Skeletal muscle tissue (tissue), 4 donors: ENCODE results near the gene NAT8. TPM values are rescaled to one million over a fixed set of nuclear protein-coding genes. Genes with fewer than 3 reads are reported as not detected.
"Not testable (repeated sequence)": the region's sequence is repeated elsewhere in the genome, so short reads cannot be mapped to it uniquely, and the experiment has no call there.

ENCODE experiments used
- H3K27ac ChIP-seq: one replicate; pipeline ENCODE4 v1.7.0; 2013; ENCODE audit warnings: mild to moderate bottlenecking, low read depth, low read length, inconsistent platforms
- H3K27me3 ChIP-seq, 3 donors: one replicate each; pipeline ENCODE4 v1.7.0; 2013; ENCODE audit warnings: low read length in 3 of 3; ENCODE audit not compliant: control insufficient read depth in 3 of 3, insufficient read depth in 3 of 3
- H3K36me3 ChIP-seq, 3 donors: one replicate each; pipeline ENCODE4 v1.7.0; 2013; ENCODE audit warnings: low read length in 3 of 3; ENCODE audit not compliant: control insufficient read depth in 3 of 3, insufficient read depth in 3 of 3
- H3K4me1 ChIP-seq, 3 donors: one replicate each; pipeline ENCODE4 v1.7.0; 2013; ENCODE audit warnings: low read length in 3 of 3, mild to moderate bottlenecking in 3 of 3; ENCODE audit not compliant: control insufficient read depth in 3 of 3, insufficient read depth in 3 of 3
- H3K4me3 ChIP-seq, 3 donors: one replicate each; pipeline ENCODE4 v1.7.0; 2013; ENCODE audit warnings: low read length in 3 of 3
- H3K9ac ChIP-seq, 3 donors: one replicate each; pipeline ENCODE4 v1.7.0; 2013; ENCODE audit warnings: low read length in 3 of 3, mild to moderate bottlenecking in 3 of 3, moderate library complexity in 2 of 3, low read depth in 1 of 3
- H3K9me3 ChIP-seq, 3 donors: one replicate each; pipeline ENCODE4 v1.7.0; 2013; ENCODE audit warnings: low read length in 3 of 3; ENCODE audit not compliant: control insufficient read depth in 3 of 3
- total RNA-seq: library from RNA; depleted of rRNA; stranded (reverse); fragments of >200 nt; gene quantifications from one replicate; pipeline ENCODE4 v1.2.3, GENCODE V29; 2014
- donor health status: Osteomylitis.

Gene NAT8
- total RNA-seq, 1 donor from 2014 or later = not detected

GRCh38 chr2:73638429-73638828, 3.8 kb downstream of the NAT8 start:
- no peaks in the 10 kb centered on the region for H3K9me3 ChIP-seq
- no peak overlapping the region for H3K27ac ChIP-seq
- no peaks in the 10 kb centered on the region for H3K36me3 ChIP-seq
- no peak overlapping the region for H3K4me3 ChIP-seq
- H3K4me1 ChIP-seq = peaks cover 0 to 2% (median 0%) of the 10 kb centered on the region in 3 donors
- H3K9ac ChIP-seq = no peak overlapping the region
- H3K27me3 ChIP-seq = peaks cover 0 to 4% (median 0%) of the 10 kb centered on the region in 3 donors

- not testable (repeated sequence) for H3K27ac ChIP-seq, H3K36me3 ChIP-seq, H3K9me3 ChIP-seq, H3K4me3 ChIP-seq, H3K4me1 ChIP-seq, H3K9ac ChIP-seq, H3K27me3 ChIP-seq
These were observed 5.2 kb downstream of the NAT8 start for GRCh38 chr2:73636977-73637376.

GRCh38 chr2:73630662-73631266, 11.5 kb downstream of the NAT8 start:
- not testable (repeated sequence) for H3K4me3 ChIP-seq, H3K36me3 ChIP-seq, H3K27ac ChIP-seq, H3K27me3 ChIP-seq, H3K4me1 ChIP-seq, H3K9ac ChIP-seq, H3K9me3 ChIP-seq

GRCh38 chr2:73628493-73628892, 13.7 kb downstream of the NAT8 start:
- H3K4me3 ChIP-seq, H3K27ac ChIP-seq, H3K4me1 ChIP-seq, H3K36me3 ChIP-seq, H3K27me3 ChIP-seq, H3K9me3 ChIP-seq, H3K9ac ChIP-seq: not testable (repeated sequence)

- H3K27ac ChIP-seq, H3K4me3 ChIP-seq, H3K9ac ChIP-seq, H3K9me3 ChIP-seq, H3K36me3 ChIP-seq, H3K4me1 ChIP-seq, H3K27me3 ChIP-seq: not testable (repeated sequence)
These were observed 16.0 kb downstream of the NAT8 start for GRCh38 chr2:73626237-73626636.

GRCh38 chr2:73624625-73625024, 17.6 kb downstream of the NAT8 start:
- H3K36me3 ChIP-seq, H3K9me3 ChIP-seq: not testable (repeated sequence)

GRCh38 chr2:73624036-73624435, 18.2 kb downstream of the NAT8 start:
- not testable (repeated sequence) for H3K27ac ChIP-seq, H3K36me3 ChIP-seq, H3K4me1 ChIP-seq, H3K4me3 ChIP-seq, H3K9ac ChIP-seq, H3K9me3 ChIP-seq, H3K27me3 ChIP-seq

More at GRCh38 chr2:73624625-73625024, 17.6 kb downstream of the NAT8 start:
- H3K27me3 ChIP-seq, H3K4me1 ChIP-seq, H3K27ac ChIP-seq, H3K4me3 ChIP-seq, H3K9ac ChIP-seq: not testable (repeated sequence)

GRCh38 chr2:73619925-73620324, 22.3 kb downstream of the NAT8 start:
- H3K27ac ChIP-seq, H3K9me3 ChIP-seq, H3K4me1 ChIP-seq, H3K9ac ChIP-seq, H3K4me3 ChIP-seq, H3K27me3 ChIP-seq, H3K36me3 ChIP-seq: not testable (repeated sequence)

GRCh38 chr2:73614997-73615396, 27.2 kb downstream of the NAT8 start:
- no peak overlapping the region for H3K27ac ChIP-seq

GRCh38 chr2:73614105-73614504, 28.1 kb downstream of the NAT8 start:
- Histone ChIP-seq H3K4me3 (no peak overlapping the region), H3K36me3 (peaks cover 3 to 13% (median 4%) of the 10 kb centered on the region in 3 donors), H3K9ac (no peak overlapping the region), H3K27me3 (no peaks in the 10 kb centered on the region), H3K9me3 (no peaks in the 10 kb centered on the region), H3K4me1 (no peaks in the 10 kb centered on the region), H3K27ac (no peak overlapping the region)

More at GRCh38 chr2:73614997-73615396, 27.2 kb downstream of the NAT8 start:
- Histone ChIP-seq H3K4me1 (no peaks in the 10 kb centered on the region), H3K36me3 (peaks cover 3 to 10% (median 3%) of the 10 kb centered on the region in 3 donors), H3K27me3 (no peaks in the 10 kb centered on the region), H3K9ac (no peak overlapping the region), H3K9me3 (no peaks in the 10 kb centered on the region), H3K4me3 (no peak overlapping the region)

- Histone ChIP-seq H3K9me3 (no peaks in the 10 kb centered on the region), H3K27ac (no peak overlapping the region), H3K4me3 (no peak overlapping the region), H3K9ac (no peak overlapping the region), H3K36me3 (peaks cover 3 to 13% (median 4%) of the 10 kb centered on the region in 3 donors), H3K27me3 (no peaks in the 10 kb centered on the region), H3K4me1 (no peaks in the 10 kb centered on the region)
These were observed 30.4 kb downstream of the NAT8 start for GRCh38 chr2:73611867-73612266.
